GOT3 (cell line): ENCODE measurements around the gene TAL2.
"Not testable (repeated sequence)": the region's sequence is repeated elsewhere in the genome, so short reads cannot be mapped to it uniquely, and the experiment has no call there.

Source experiments
- DNase-seq: peaks from one replicate; lab custom pipeline; 2025; ENCODE audit warnings: mixed read lengths; lab: John Stamatoyannopoulos, UW

Gene TAL2

GRCh38 chr9:105676351-105676923, 14.2 kb downstream of the TAL2 start:
- DNase-seq: no peak

GRCh38 chr9:105678163-105678562, 15.9 kb downstream of the TAL2 start:
- DNase-seq: no peak

GRCh38 chr9:105678781-105679180, 16.5 kb downstream of the TAL2 start:
- no peak for DNase-seq

- no peak for DNase-seq
These were observed 17.2 kb downstream of the TAL2 start for GRCh38 chr9:105679257-105680022.

- no peak for DNase-seq
These were observed 19.1 kb downstream of the TAL2 start for GRCh38 chr9:105681313-105681712.

GRCh38 chr9:105681724-105682123, 19.5 kb downstream of the TAL2 start:
- no peak for DNase-seq

GRCh38 chr9:105683688-105684275, 21.5 kb downstream of the TAL2 start:
- DNase-seq: no peak

- no peak for DNase-seq
These were observed 24.7 kb downstream of the TAL2 start for GRCh38 chr9:105686936-105687335.

- no peak for DNase-seq
These were observed 28.5 kb downstream of the TAL2 start for GRCh38 chr9:105690742-105691141.

GRCh38 chr9:105693435-105694189, 31.4 kb downstream of the TAL2 start:
- no peak for DNase-seq

GRCh38 chr9:105694190-105694847, 32.1 kb downstream of the TAL2 start, which contains the start of gene TMEM38B:
TMEM38B (plus strand) TSS chr9:105694541; CDS start chr9:105694661, 120 bp downstream.
- DNase-seq: peak; percentile 32

- DNase-seq: no peak
These were observed 32.8 kb downstream of the TAL2 start for GRCh38 chr9:105694848-105695581.

GRCh38 chr9:105696219-105696793, 34.0 kb downstream of the TAL2 start:
- DNase-seq: no peak

- DNase-seq: no peak
These were observed 35.6 kb downstream of the TAL2 start for GRCh38 chr9:105697871-105698270.

GRCh38 chr9:105698348-105698870, 36.2 kb downstream of the TAL2 start:
- no peak for DNase-seq

GRCh38 chr9:105700668-105701067, 38.4 kb downstream of the TAL2 start:
- DNase-seq: no peak

- no peak for DNase-seq
These were observed 38.9 kb downstream of the TAL2 start for GRCh38 chr9:105701145-105701544.

GRCh38 chr9:105702207-105702606, 40.0 kb downstream of the TAL2 start:
- DNase-seq: no peak

- not testable (repeated sequence) for DNase-seq
These were observed 41.4 kb downstream of the TAL2 start for GRCh38 chr9:105703638-105704037.

- no peak for DNase-seq
These were observed 43.9 kb downstream of the TAL2 start for GRCh38 chr9:105706156-105706555.

- no peak for DNase-seq
These were observed 46.1 kb downstream of the TAL2 start for GRCh38 chr9:105708405-105708804.
